Glomerular visceral epithelial cell (primary cell): ENCODE measurements around the gene APLNR.
"Not testable (repeated sequence)": the region's sequence is repeated elsewhere in the genome, so short reads cannot be mapped to it uniquely, and the experiment has no call there.

Experiments used
- DNase-seq: peaks from one replicate; pipeline ENCODE4 v3.0.0-alpha.2; 2016; ENCODE audit errors: extremely low spot score

The APLNR gene

GRCh38 chr11:57237204-57237681 lies at the start of gene APLNR:
APLNR (minus strand) TSS chr11:57237250; CDS start chr11:57237004, 246 bp downstream.
- DNase-seq = no peak

- DNase-seq = no peak
These were observed 46.4 kb upstream of the APLNR start for GRCh38 chr11:57283231-57283990.

GRCh38 chr11:57281546-57281945 lies 44.5 kb upstream of the APLNR start:
- not testable (repeated sequence) for DNase-seq

- DNase-seq = no peak
These were observed 42.1 kb upstream of the APLNR start for GRCh38 chr11:57279116-57279515.

- DNase-seq = no peak
These were observed 41.7 kb upstream of the APLNR start for GRCh38 chr11:57278721-57279095.

- DNase-seq = peak; percentile 67
These were observed 41.0 kb upstream of the APLNR start for GRCh38 chr11:57277845-57278720.

- DNase-seq = no peak
These were observed 40.1 kb upstream of the APLNR start for GRCh38 chr11:57276971-57277675.

- no peak for DNase-seq
These were observed 39.3 kb upstream of the APLNR start for GRCh38 chr11:57276169-57276970.

- DNase-seq = no peak
These were observed 38.5 kb upstream of the APLNR start for GRCh38 chr11:57275582-57275981.

GRCh38 chr11:57274904-57275498 lies 38.0 kb upstream of the APLNR start:
- no peak for DNase-seq

GRCh38 chr11:57273448-57274058 lies 36.5 kb upstream of the APLNR start:
- no peak for DNase-seq

GRCh38 chr11:57269571-57270021 lies 32.5 kb upstream of the APLNR start:
- peak; percentile 85 for DNase-seq

- DNase-seq = no peak
These were observed 29.1 kb upstream of the APLNR start for GRCh38 chr11:57266157-57266556.

GRCh38 chr11:57263351-57263750 lies 26.3 kb upstream of the APLNR start:
- DNase-seq = no peak

GRCh38 chr11:57262157-57262556 lies 25.1 kb upstream of the APLNR start:
- no peak for DNase-seq

GRCh38 chr11:57260937-57261783 lies 24.1 kb upstream of the APLNR start:
- DNase-seq = no peak

GRCh38 chr11:57256119-57256518 lies 19.1 kb upstream of the APLNR start:
- no peak for DNase-seq

GRCh38 chr11:57255618-57256017 lies 18.6 kb upstream of the APLNR start:
- no peak for DNase-seq

GRCh38 chr11:57254631-57255030 lies 17.6 kb upstream of the APLNR start:
- DNase-seq = no peak
